ENCODE measurements around the gene CIROP.
A peak's percentile ranks its signal among the peaks of the same experiment; 100 is the strongest.

The CIROP gene

GRCh38 chr14:23130871-23131270 is 26.1 kb upstream of the CIROP start:
- DNase-seq, result no peak

GRCh38 chr14:23129759-23130316 is 25.0 kb upstream of the CIROP start:
- DNase-seq, result no peak

- DNase-seq, result no peak
Observed at GRCh38 chr14:23128969-23129758, 24.4 kb upstream of the CIROP start.

GRCh38 chr14:23127861-23128260 is 23.1 kb upstream of the CIROP start:
- no peak for DNase-seq

GRCh38 chr14:23126548-23127278 is 21.9 kb upstream of the CIROP start:
- no peak for DNase-seq

GRCh38 chr14:23125933-23126524 is 21.2 kb upstream of the CIROP start:
- no peak for DNase-seq

GRCh38 chr14:23125011-23125410 is 20.2 kb upstream of the CIROP start:
- DNase-seq, result no peak

- DNase-seq, result no peak
Observed at GRCh38 chr14:23124337-23124954, 19.7 kb upstream of the CIROP start.

GRCh38 chr14:23123419-23123818 is 18.6 kb upstream of the CIROP start:
- DNase-seq, result no peak

GRCh38 chr14:23122086-23122485 is 17.3 kb upstream of the CIROP start:
- DNase-seq, result no peak

- no peak for DNase-seq
Observed at GRCh38 chr14:23121361-23121771, 16.6 kb upstream of the CIROP start.

- DNase-seq, result peak; percentile 47
Observed at GRCh38 chr14:23120541-23121251, 15.9 kb upstream of the CIROP start.

- no peak for DNase-seq
Observed at GRCh38 chr14:23119363-23120327, 14.9 kb upstream of the CIROP start.

GRCh38 chr14:23118506-23119362 is 13.9 kb upstream of the CIROP start, which contains the start of gene CEBPE:
TSS of gene CEBPE (minus strand) at chr14:23119255. CDS start at chr14:23119091, 164 bp downstream.
- DNase-seq, result no peak

GRCh38 chr14:23117371-23118020 is 12.7 kb upstream of the CIROP start:
- DNase-seq, result no peak

GRCh38 chr14:23115918-23116317 is 11.1 kb upstream of the CIROP start:
- DNase-seq, result no peak

- DNase-seq, result no peak
Observed at GRCh38 chr14:23115039-23115731, 10.4 kb upstream of the CIROP start.

GRCh38 chr14:23114669-23115038 is 9.9 kb upstream of the CIROP start:
- DNase-seq, result no peak

- DNase-seq, result no peak
Observed at GRCh38 chr14:23114120-23114458, 9.3 kb upstream of the CIROP start.
